ENCODE data around the gene CEBPA.

The CEBPA gene

GRCh38 chr19:33286899-33287298 is 15.4 kb downstream of the CEBPA start:
- DNase-seq: no peak

- DNase-seq: no peak
Measured at GRCh38 chr19:33285441-33285927, 16.9 kb downstream of the CEBPA start.

- DNase-seq: no peak
Measured at GRCh38 chr19:33284756-33285155, 17.6 kb downstream of the CEBPA start.

- no peak for DNase-seq
Measured at GRCh38 chr19:33284146-33284643, 18.1 kb downstream of the CEBPA start.

GRCh38 chr19:33283589-33283988 is 18.7 kb downstream of the CEBPA start:
- DNase-seq: no peak

- no peak for DNase-seq
Measured at GRCh38 chr19:33282036-33282671, 20.2 kb downstream of the CEBPA start.

GRCh38 chr19:33281296-33281926 is 20.9 kb downstream of the CEBPA start:
- no peak for DNase-seq

- no peak for DNase-seq
Measured at GRCh38 chr19:33280351-33280921, 21.9 kb downstream of the CEBPA start.

- no peak for DNase-seq
Measured at GRCh38 chr19:33279430-33280350, 22.6 kb downstream of the CEBPA start.

- no peak for DNase-seq
Measured at GRCh38 chr19:33278403-33279269, 23.7 kb downstream of the CEBPA start.

- no peak for DNase-seq
Measured at GRCh38 chr19:33278023-33278402, 24.3 kb downstream of the CEBPA start.

- DNase-seq: no peak
Measured at GRCh38 chr19:33277434-33277833, 24.9 kb downstream of the CEBPA start.

GRCh38 chr19:33275933-33276619 is 26.3 kb downstream of the CEBPA start:
- no peak for DNase-seq

- no peak for DNase-seq
Measured at GRCh38 chr19:33275559-33275932, 26.8 kb downstream of the CEBPA start.

GRCh38 chr19:33274663-33275558 is 27.4 kb downstream of the CEBPA start:
- DNase-seq: no peak

GRCh38 chr19:33273881-33274662 is 28.3 kb downstream of the CEBPA start:
- DNase-seq: peak; percentile 77

GRCh38 chr19:33273065-33273736 is 29.1 kb downstream of the CEBPA start:
- DNase-seq: no peak

- no peak for DNase-seq
Measured at GRCh38 chr19:33271246-33272021, 30.9 kb downstream of the CEBPA start.

Measured in activated effector memory CD4-positive, alpha-beta T cell treated with anti-CD3 and anti-CD28 coated beads, Interleukin-2, amount 50 U/mL, for 16 hours (primary cell).